ENCODE data around the gene DNAH10. TPM values are rescaled to one million over a fixed set of nuclear protein-coding genes. Genes with fewer than 3 reads are reported as not detected.

DNAH10 gene
- total and polyA plus RNA-seq, 10 of the 15 experiments (the other 5 are each of a cell fraction or from before 2014, with no cell fraction given) = 0.01 to 0.32 (median 0.06) TPM

DNA sequence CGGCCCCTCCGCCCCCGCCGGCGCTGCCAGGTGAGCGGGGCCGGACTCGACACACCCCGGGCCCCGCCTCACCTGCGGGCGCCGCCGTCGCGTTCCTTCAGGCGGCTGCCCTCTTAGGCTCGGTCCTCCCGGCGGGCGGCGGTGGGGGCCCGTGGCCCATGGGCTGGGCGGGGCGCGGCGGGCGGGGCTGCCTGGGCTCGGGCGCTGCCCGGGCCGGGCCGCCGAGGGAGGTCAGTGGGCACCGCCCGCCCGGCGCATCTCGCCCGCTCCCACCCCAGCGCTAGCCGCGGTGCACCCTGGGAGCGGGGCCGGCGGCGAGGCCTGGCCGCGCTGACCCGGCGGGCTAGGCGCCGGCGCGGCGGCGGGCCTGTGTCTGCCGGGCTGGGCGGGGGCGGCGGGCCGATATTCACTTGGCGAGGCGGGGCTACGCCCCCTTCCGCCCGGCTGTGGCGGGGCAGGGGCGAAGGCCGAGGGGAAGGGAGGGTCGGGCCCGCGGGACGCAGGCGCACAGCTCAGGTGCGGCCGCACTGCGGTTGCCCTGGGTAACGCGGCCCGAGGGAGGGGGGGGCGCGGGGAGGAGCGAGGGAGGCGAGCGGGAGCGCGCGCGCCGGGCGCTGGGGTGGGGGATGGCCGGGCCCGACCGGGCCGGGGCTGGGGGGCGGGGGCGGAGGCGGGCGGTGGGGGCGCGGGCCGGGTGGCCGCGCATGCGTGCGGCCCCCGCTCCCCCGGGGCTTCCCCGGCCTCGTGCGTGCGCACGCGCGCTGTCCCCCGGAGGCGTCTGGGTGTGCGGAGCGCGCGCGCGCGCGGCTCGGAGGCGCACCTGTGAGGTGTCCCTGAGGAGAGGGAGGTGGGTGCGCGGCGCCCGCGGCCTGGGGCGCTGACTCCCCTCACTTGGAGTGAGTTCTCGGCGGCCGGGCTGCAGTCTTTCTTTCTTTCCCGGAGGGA, 210.6 kb downstream of the DNAH10 start, which contains the start of the genes CCDC92 and ZNF664 (continued):
- TF ChIP-seq TAF1 (IDR thresholded peaks at IDR 0.05; ENCODE audit: borderline replicate concordance, low read depth, low read length) (peak; percentile 47; the same call in 1 of the 2 replicates), CBFB (IDR thresholded peaks at IDR 0.05; ENCODE audit: low read depth) (no peak), ZBTB40 (IDR thresholded peaks at IDR 0.05; ENCODE audit: borderline replicate concordance) (no peak), HCFC1 (IDR thresholded peaks at IDR 0.05; ENCODE audit: low read length) (no peak), POLR2A (IDR thresholded peaks at IDR 0.05; ENCODE audit: low read depth, low read length) (peak; percentile 75), RBBP5 (conservative IDR thresholded peaks at IDR 0.05) (no peak), KAT2A (conservative IDR thresholded peaks at IDR 0.05; ENCODE audit: control insufficient read depth, low read depth, low read length) (no peak), NFXL1 (IDR thresholded peaks at IDR 0.05; ENCODE audit: borderline replicate concordance) (no peak), KDM1A (IDR thresholded peaks at IDR 0.05; ENCODE audit: borderline replicate concordance) (no peak), HDGF (IDR thresholded peaks at IDR 0.05) (no peak)
- TF ChIP-seq, protein P1, sequence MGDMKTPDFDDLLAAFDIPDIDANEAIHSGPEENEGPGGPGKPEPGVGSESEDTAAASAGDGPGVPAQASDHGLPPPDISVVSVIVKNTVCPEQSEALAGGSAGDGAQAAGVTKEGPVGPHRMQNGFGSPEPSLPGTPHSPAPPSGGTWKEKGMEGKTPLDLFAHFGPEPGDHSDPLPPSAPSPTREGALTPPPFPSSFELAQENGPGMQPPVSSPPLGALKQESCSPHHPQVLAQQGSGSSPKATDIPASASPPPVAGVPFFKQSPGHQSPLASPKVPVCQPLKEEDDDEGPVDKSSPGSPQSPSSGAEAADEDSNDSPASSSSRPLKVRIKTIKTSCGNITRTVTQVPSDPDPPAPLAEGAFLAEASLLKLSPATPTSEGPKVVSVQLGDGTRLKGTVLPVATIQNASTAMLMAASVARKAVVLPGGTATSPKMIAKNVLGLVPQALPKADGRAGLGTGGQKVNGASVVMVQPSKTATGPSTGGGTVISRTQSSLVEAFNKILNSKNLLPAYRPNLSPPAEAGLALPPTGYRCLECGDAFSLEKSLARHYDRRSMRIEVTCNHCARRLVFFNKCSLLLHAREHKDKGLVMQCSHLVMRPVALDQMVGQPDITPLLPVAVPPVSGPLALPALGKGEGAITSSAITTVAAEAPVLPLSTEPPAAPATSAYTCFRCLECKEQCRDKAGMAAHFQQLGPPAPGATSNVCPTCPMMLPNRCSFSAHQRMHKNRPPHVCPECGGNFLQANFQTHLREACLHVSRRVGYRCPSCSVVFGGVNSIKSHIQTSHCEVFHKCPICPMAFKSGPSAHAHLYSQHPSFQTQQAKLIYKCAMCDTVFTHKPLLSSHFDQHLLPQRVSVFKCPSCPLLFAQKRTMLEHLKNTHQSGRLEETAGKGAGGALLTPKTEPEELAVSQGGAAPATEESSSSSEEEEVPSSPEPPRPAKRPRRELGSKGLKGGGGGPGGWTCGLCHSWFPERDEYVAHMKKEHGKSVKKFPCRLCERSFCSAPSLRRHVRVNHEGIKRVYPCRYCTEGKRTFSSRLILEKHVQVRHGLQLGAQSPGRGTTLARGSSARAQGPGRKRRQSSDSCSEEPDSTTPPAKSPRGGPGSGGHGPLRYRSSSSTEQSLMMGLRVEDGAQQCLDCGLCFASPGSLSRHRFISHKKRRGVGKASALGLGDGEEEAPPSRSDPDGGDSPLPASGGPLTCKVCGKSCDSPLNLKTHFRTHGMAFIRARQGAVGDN (IDR thresholded peaks at IDR 0.05) = no peak
- TF ChIP-seq, protein P2, sequence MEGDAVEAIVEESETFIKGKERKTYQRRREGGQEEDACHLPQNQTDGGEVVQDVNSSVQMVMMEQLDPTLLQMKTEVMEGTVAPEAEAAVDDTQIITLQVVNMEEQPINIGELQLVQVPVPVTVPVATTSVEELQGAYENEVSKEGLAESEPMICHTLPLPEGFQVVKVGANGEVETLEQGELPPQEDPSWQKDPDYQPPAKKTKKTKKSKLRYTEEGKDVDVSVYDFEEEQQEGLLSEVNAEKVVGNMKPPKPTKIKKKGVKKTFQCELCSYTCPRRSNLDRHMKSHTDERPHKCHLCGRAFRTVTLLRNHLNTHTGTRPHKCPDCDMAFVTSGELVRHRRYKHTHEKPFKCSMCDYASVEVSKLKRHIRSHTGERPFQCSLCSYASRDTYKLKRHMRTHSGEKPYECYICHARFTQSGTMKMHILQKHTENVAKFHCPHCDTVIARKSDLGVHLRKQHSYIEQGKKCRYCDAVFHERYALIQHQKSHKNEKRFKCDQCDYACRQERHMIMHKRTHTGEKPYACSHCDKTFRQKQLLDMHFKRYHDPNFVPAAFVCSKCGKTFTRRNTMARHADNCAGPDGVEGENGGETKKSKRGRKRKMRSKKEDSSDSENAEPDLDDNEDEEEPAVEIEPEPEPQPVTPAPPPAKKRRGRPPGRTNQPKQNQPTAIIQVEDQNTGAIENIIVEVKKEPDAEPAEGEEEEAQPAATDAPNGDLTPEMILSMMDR (IDR thresholded peaks at IDR 0.05 in 2 of 3, conservative IDR thresholded peaks at IDR 0.05 in 1 of 3; ENCODE audit: control insufficient read depth in 2 of 3, extremely low read depth in 1 of 3, insufficient read depth in 1 of 3, low read depth in 3 of 3, low read length in 3 of 3) = peak in 2 of 3 experiments; percentile 13 to 36; a peak in 2 of 6 replicates
- TF ChIP-seq, protein P3, sequence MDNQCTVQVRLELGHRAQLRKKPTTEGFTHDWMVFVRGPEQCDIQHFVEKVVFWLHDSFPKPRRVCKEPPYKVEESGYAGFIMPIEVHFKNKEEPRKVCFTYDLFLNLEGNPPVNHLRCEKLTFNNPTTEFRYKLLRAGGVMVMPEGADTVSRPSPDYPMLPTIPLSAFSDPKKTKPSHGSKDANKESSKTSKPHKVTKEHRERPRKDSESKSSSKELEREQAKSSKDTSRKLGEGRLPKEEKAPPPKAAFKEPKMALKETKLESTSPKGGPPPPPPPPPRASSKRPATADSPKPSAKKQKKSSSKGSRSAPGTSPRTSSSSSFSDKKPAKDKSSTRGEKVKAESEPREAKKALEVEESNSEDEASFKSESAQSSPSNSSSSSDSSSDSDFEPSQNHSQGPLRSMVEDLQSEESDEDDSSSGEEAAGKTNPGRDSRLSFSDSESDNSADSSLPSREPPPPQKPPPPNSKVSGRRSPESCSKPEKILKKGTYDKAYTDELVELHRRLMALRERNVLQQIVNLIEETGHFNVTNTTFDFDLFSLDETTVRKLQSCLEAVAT (IDR thresholded peaks at IDR 0.05) = no peak
- TF ChIP-seq, protein P4, sequence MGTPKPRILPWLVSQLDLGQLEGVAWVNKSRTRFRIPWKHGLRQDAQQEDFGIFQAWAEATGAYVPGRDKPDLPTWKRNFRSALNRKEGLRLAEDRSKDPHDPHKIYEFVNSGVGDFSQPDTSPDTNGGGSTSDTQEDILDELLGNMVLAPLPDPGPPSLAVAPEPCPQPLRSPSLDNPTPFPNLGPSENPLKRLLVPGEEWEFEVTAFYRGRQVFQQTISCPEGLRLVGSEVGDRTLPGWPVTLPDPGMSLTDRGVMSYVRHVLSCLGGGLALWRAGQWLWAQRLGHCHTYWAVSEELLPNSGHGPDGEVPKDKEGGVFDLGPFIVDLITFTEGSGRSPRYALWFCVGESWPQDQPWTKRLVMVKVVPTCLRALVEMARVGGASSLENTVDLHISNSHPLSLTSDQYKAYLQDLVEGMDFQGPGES (IDR thresholded peaks at IDR 0.05) = no peak
